ENCODE data around the gene LRRC9.
"Not testable (repeated sequence)": the region's sequence is repeated elsewhere in the genome, so short reads cannot be mapped to it uniquely, and the experiment has no call there.

The LRRC9 gene

DNA sequence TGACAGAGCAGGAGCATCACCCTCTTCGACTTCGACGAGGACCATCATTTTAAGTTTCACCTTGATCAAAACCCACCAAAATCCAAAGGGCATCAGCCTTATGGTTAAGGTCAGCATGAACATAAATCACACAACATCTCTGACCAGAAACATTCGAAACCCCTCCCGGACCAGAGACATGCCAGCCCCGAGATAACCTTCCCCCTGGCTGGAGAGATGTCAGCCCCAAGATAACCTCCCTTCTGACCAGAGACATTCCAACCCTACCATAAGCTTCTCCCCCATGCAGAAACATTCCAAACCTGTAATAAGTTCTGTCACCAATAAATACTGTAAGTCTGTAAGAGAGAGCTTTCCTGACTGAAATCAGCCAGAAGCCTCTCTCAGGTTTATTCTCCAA is 178.0 kb downstream of the LRRC9 start:
- no peak for DNase-seq (ENCODE audit: low read depth in 1 of 2, low spot score in 1 of 2)
- TF ChIP-seq SPI1 (IDR thresholded peaks at IDR 0.05; ENCODE audit: borderline replicate concordance, low read depth) = no peak
- TF ChIP-seq, protein P1, sequence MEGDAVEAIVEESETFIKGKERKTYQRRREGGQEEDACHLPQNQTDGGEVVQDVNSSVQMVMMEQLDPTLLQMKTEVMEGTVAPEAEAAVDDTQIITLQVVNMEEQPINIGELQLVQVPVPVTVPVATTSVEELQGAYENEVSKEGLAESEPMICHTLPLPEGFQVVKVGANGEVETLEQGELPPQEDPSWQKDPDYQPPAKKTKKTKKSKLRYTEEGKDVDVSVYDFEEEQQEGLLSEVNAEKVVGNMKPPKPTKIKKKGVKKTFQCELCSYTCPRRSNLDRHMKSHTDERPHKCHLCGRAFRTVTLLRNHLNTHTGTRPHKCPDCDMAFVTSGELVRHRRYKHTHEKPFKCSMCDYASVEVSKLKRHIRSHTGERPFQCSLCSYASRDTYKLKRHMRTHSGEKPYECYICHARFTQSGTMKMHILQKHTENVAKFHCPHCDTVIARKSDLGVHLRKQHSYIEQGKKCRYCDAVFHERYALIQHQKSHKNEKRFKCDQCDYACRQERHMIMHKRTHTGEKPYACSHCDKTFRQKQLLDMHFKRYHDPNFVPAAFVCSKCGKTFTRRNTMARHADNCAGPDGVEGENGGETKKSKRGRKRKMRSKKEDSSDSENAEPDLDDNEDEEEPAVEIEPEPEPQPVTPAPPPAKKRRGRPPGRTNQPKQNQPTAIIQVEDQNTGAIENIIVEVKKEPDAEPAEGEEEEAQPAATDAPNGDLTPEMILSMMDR (IDR thresholded peaks at IDR 0.05; ENCODE audit: insufficient read depth, low read length) = no peak
- TF ChIP-seq POLR2AphosphoS5 (IDR thresholded peaks at IDR 0.05; ENCODE audit: low read depth) = no peak
- TF ChIP-seq, protein P2, sequence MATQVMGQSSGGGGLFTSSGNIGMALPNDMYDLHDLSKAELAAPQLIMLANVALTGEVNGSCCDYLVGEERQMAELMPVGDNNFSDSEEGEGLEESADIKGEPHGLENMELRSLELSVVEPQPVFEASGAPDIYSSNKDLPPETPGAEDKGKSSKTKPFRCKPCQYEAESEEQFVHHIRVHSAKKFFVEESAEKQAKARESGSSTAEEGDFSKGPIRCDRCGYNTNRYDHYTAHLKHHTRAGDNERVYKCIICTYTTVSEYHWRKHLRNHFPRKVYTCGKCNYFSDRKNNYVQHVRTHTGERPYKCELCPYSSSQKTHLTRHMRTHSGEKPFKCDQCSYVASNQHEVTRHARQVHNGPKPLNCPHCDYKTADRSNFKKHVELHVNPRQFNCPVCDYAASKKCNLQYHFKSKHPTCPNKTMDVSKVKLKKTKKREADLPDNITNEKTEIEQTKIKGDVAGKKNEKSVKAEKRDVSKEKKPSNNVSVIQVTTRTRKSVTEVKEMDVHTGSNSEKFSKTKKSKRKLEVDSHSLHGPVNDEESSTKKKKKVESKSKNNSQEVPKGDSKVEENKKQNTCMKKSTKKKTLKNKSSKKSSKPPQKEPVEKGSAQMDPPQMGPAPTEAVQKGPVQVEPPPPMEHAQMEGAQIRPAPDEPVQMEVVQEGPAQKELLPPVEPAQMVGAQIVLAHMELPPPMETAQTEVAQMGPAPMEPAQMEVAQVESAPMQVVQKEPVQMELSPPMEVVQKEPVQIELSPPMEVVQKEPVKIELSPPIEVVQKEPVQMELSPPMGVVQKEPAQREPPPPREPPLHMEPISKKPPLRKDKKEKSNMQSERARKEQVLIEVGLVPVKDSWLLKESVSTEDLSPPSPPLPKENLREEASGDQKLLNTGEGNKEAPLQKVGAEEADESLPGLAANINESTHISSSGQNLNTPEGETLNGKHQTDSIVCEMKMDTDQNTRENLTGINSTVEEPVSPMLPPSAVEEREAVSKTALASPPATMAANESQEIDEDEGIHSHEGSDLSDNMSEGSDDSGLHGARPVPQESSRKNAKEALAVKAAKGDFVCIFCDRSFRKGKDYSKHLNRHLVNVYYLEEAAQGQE (IDR thresholded peaks at IDR 0.05; ENCODE audit: insufficient replicate concordance, low read depth) = no peak
- no peak for TF ChIP-seq GABPA (IDR thresholded peaks at IDR 0.05; ENCODE audit: low read depth)
- H3K27me3 ChIP-seq (ENCODE audit: insufficient read depth, poor library complexity, severe bottlenecking) = no peaks in the 10 kb centered on the region
- H3K4me3 ChIP-seq (replicated peaks; ENCODE audit: insufficient read depth, low read length) = no peak overlapping the region
- no peak overlapping the region for H3K27ac ChIP-seq (replicated peaks)

DNA sequence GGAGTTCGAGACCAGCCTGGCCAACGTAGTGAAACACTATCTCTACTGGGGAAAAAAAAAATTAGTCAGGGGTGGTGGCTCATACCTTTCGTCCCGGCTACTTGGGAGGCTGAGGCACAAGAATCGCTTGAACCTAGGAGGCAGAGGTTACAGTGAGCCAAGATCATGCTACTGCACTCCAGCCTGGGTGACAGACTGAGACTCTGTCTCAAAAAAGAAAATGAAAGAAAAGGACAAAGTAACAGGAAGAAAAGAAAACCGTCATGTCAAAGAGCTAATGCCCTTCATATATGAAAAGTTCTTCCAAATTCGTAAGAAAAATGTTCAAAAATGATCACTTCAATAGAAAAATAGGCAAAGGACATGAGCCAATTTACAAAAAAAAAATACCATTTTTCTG is 179.9 kb downstream of the LRRC9 start:
- not testable (repeated sequence) for H3K27me3 ChIP-seq (ENCODE audit: insufficient read depth, poor library complexity, severe bottlenecking); H3K27ac ChIP-seq (replicated peaks); DNase-seq (ENCODE audit: low read depth in 1 of 2, low spot score in 1 of 2); H3K4me3 ChIP-seq (replicated peaks; ENCODE audit: insufficient read depth, low read length)

DNA sequence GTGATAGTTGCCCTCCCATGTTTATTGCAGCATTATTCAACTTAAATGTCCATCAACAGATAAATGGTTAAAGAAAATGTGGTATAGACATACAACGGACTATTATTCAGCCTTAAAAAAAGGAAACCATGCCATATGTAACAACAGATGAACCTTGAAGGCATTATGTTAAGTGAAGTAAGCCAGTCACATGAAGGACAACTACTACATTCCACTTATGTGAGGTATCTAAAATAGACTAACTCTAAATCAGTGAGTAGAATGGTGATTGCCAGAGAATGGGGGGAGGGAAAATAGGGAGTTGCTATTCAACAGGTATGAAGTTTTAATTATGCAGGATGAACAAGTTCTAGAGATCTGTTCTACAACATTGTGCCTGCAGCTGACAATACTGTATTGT is 181.8 kb downstream of the LRRC9 start:
- Histone ChIP-seq H3K4me3 (replicated peaks; ENCODE audit: insufficient read depth, low read length) (no peak overlapping the region), H3K27me3 (ENCODE audit: insufficient read depth, poor library complexity, severe bottlenecking) (no peaks in the 10 kb centered on the region), H3K27ac (replicated peaks) (no peak overlapping the region)
- TF ChIP-seq POLR2AphosphoS5 (IDR thresholded peaks at IDR 0.05; ENCODE audit: low read depth) = no peak
- TF ChIP-seq, protein P2 (IDR thresholded peaks at IDR 0.05; ENCODE audit: insufficient replicate concordance, low read depth) = no peak
- no peak for TF ChIP-seq GABPA (IDR thresholded peaks at IDR 0.05; ENCODE audit: low read depth)
- TF ChIP-seq SPI1 (IDR thresholded peaks at IDR 0.05; ENCODE audit: borderline replicate concordance, low read depth) = no peak
- TF ChIP-seq, protein P1 (IDR thresholded peaks at IDR 0.05; ENCODE audit: insufficient read depth, low read length) = no peak
- no peak for DNase-seq (ENCODE audit: low read depth in 1 of 2, low spot score in 1 of 2)

DNA sequence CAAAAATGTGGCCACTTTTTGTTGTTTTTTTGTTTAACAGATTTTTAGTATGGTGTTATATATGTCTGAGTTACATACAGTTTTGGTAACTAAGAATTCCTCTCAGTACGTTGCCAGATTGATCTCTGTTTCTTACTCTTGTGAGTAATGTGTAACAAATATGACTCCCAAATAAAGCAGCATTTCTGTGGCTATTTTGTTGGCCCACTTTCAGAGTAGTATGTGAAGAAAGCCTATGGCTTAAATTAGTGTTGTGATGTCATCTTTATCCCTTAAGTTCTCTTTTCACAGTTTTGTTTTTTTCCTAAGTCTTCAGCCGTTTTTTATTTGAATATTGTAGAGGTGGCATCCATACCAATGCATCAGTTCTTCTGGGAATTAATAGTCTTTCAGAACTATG is 182.4 kb downstream of the LRRC9 start:
- Histone ChIP-seq H3K27me3 (ENCODE audit: insufficient read depth, poor library complexity, severe bottlenecking) (no peaks in the 10 kb centered on the region), H3K4me3 (replicated peaks; ENCODE audit: insufficient read depth, low read length) (no peak overlapping the region), H3K27ac (replicated peaks) (no peak overlapping the region)
- TF ChIP-seq POLR2AphosphoS5 (IDR thresholded peaks at IDR 0.05; ENCODE audit: low read depth) = no peak
- TF ChIP-seq, protein P2 (IDR thresholded peaks at IDR 0.05; ENCODE audit: insufficient replicate concordance, low read depth) = no peak
- TF ChIP-seq, protein P1 (IDR thresholded peaks at IDR 0.05; ENCODE audit: insufficient read depth, low read length) = no peak
- no peak for TF ChIP-seq SPI1 (IDR thresholded peaks at IDR 0.05; ENCODE audit: borderline replicate concordance, low read depth)
- no peak for TF ChIP-seq GABPA (IDR thresholded peaks at IDR 0.05; ENCODE audit: low read depth)
- DNase-seq (ENCODE audit: low read depth in 1 of 2, low spot score in 1 of 2) = no peak
